NB4 (cell line): ENCODE measurements around the gene DUSP10.

Experiments used
- CTCF ChIP-seq: IDR thresholded peaks from one replicate; pipeline ENCODE4 v1.5.1; 2012; ENCODE audit warnings: low read depth, low read length
- MYC ChIP-seq: IDR thresholded peaks from 2 replicates; pipeline ENCODE4 v1.6.1; 2011; ENCODE audit warnings: low read depth, low read length
- POLR2A ChIP-seq: IDR thresholded peaks from 2 replicates; pipeline ENCODE4 v1.6.1; 2011; ENCODE audit warnings: mild to moderate bottlenecking; ENCODE audit not compliant: insufficient read length; ENCODE audit errors: extremely low read depth

GRCh38 chr1:221692643-221693042 is 49.2 kb downstream of the DUSP10 start:
- TF ChIP-seq CTCF (no peak), MYC (no peak), POLR2A (no peak)
